HepG2 (cell line): Measurements from ENCODE around the gene MYH15. TPM values are rescaled to one million over a fixed set of nuclear protein-coding genes. Genes with fewer than 3 reads are reported as not detected.

Experiments used
- ATAC-seq: fragments of 200-7000 bp; cut with Tn5 transposase; 3 replicates; pipeline ENCODE4 v1.9.1; 2020; ENCODE audit warnings: mild to moderate bottlenecking, moderate library complexity
- BruUV-seq: library from RNA; stranded (reverse); fragments of 400-500 nt; replicated peaks from 2 replicates; lab custom pipeline; 2021; lab: Mats Ljungman, UMichigan
- CTCF ChIA-PET: fragments of 300-600 bp; formaldehyde crosslinking; extraction: SDS; loops from one replicate; lab custom pipeline; 2021; ENCODE audit warnings: low total read pairs, inconsistent platforms, low intra/inter-chr PET ratio; lab: Yijun Ruan, JAX
- POLR2A ChIA-PET: fragments of 350-600 bp; sonication (Branson Sonifier 250); formaldehyde crosslinking; loops from one replicate; lab custom pipeline; 2020; ENCODE audit warnings: antibody characterized with exemption, inconsistent platforms; lab: Yijun Ruan, JAX
- DNase-seq: peaks from one replicate; pipeline ENCODE4 v3.0.0-alpha.2; 2015; ENCODE audit warnings: low spot score
- FAIRE-seq: peaks from 3 replicates; lab custom pipeline; 2011; peaks lifted over from hg19 to GRCh38; lab: Jason Lieb, UNC
- H2AFZ ChIP-seq: one replicate; pipeline ENCODE4 v1.6.1; 2011; ENCODE audit warnings: low read length, inconsistent platforms
- H3K27ac ChIP-seq: fragments of 300-600 bp; 3 replicates; pipeline ENCODE4 v1.8.0; 2011; ENCODE audit warnings: mixed run types, mild to moderate bottlenecking, mixed read lengths, low read length, inconsistent platforms; ENCODE audit not compliant: insufficient read depth; ENCODE audit errors: extremely low read length
- H3K27me3 ChIP-seq, 2 experiments: fragments of 200-600 bp in 1 of 2; 2 replicates in 1 of 2; 3 replicates in 1 of 2; pipeline versions ENCODE4 v1.6.0 to v1.8.0; 2011; ENCODE audit warnings: low read length in 2 of 2, mild to moderate bottlenecking in 2 of 2, moderate library complexity in 2 of 2, inconsistent platforms in 1 of 2; ENCODE audit not compliant: insufficient read depth in 2 of 2, control insufficient read depth in 1 of 2
- H3K36me3 ChIP-seq, 2 experiments: fragments of 200-600 bp in 1 of 2; replicated peaks in 1 of 2; 2 replicates in 1 of 2; 3 replicates in 1 of 2; pipeline versions ENCODE4 v1.5.1 to v1.8.0; 2011; ENCODE audit warnings: low read length in 2 of 2, inconsistent platforms in 1 of 2; ENCODE audit not compliant: insufficient read depth in 2 of 2, control insufficient read depth in 1 of 2
- H3K4me1 ChIP-seq: 2 replicates; pipeline ENCODE4 v1.5.1; 2012; ENCODE audit warnings: low read length, inconsistent platforms; ENCODE audit not compliant: insufficient read depth
- H3K4me2 ChIP-seq: 2 replicates; pipeline ENCODE4 v1.6.0; 2011; ENCODE audit warnings: low read depth, low read length, inconsistent platforms
- H3K4me3 ChIP-seq, 3 experiments: fragments of 200-600 bp in 1 of 3; sonication (generic), shearing (Covaris generic) in 1 of 3; replicated peaks in 1 of 3; 2 replicates each; pipeline ENCODE4 v1.5.1; 2011 to 2016; ENCODE audit warnings: low read length in 3 of 3, inconsistent platforms in 2 of 3, low read depth in 2 of 3, mild to moderate bottlenecking in 2 of 3, control low read depth in 1 of 3, mixed read lengths in 1 of 3; ENCODE audit not compliant: insufficient read depth in 1 of 3
- H3K79me2 ChIP-seq: one replicate; pipeline ENCODE4 v1.6.1; 2011; ENCODE audit warnings: low read length, inconsistent platforms; ENCODE audit not compliant: insufficient read depth
- H3K9ac ChIP-seq: 2 replicates; pipeline ENCODE4 v1.6.0; 2011; ENCODE audit warnings: mild to moderate bottlenecking, low read depth, low read length, inconsistent platforms; ENCODE audit not compliant: insufficient read depth
- H3K9me3 ChIP-seq: 2 replicates; pipeline ENCODE4 v1.5.1; 2012; ENCODE audit warnings: mild to moderate bottlenecking, low read length
- H4K20me1 ChIP-seq: 2 replicates; pipeline ENCODE4 v1.6.0; 2011; ENCODE audit warnings: inconsistent platforms, mild to moderate bottlenecking, low read length, moderate library complexity; ENCODE audit not compliant: insufficient read depth
- CCAR2 ChIP-seq: fragments of 200-400 bp; formaldehyde crosslinking; optimal IDR thresholded peaks from 2 replicates; pipeline ENCODE3; 2018; ENCODE audit warnings: low read depth, mild to moderate bottlenecking, low read length, moderate library complexity
- ELF3 ChIP-seq: IDR thresholded peaks from 2 replicates; pipeline ENCODE4 v1.6.1; 2016; ENCODE audit warnings: missing genetic modification reagents, missing compliant biosample characterization
- HMG20B ChIP-seq: conservative IDR thresholded peaks from 2 replicates; pipeline ENCODE4 v1.6.1; 2016; ENCODE audit warnings: missing genetic modification reagents, missing compliant biosample characterization
- KDM5A ChIP-seq: fragments of 200-600 bp; sonication (generic); IDR thresholded peaks from 2 replicates; pipeline ENCODE4 v1.7.0; 2018; ENCODE audit warnings: antibody characterized with exemption, mild to moderate bottlenecking, low read length, borderline replicate concordance
- KLF15 ChIP-seq: sonication (generic); formaldehyde crosslinking; IDR thresholded peaks from 2 replicates; pipeline ENCODE4 v1.8.1; 2023; ENCODE audit warnings: borderline replicate concordance, mild to moderate bottlenecking, inconsistent platforms, missing genetic modification reagents, mixed read lengths
- MED13 ChIP-seq: sonication (generic); formaldehyde crosslinking; IDR thresholded peaks from 2 replicates; pipeline ENCODE4 v1.5.0; 2020; ENCODE audit warnings: missing genetic modification reagents
- ZMYM2 ChIP-seq: sonication (generic); formaldehyde crosslinking; IDR thresholded peaks from 2 replicates; pipeline ENCODE4 v1.8.0; 2022; ENCODE audit warnings: mild to moderate bottlenecking, missing genetic modification reagents
- ZNF569 ChIP-seq: sonication (generic); formaldehyde crosslinking; IDR thresholded peaks from 2 replicates; pipeline ENCODE4 v1.5.0; 2020; ENCODE audit warnings: mild to moderate bottlenecking, missing genetic modification reagents, moderate library complexity, borderline replicate concordance
- ZSCAN30 ChIP-seq: sonication (generic); formaldehyde crosslinking; IDR thresholded peaks from 2 replicates; pipeline ENCODE4 v1.5.0; 2020; ENCODE audit warnings: mild to moderate bottlenecking, missing genetic modification reagents
- WGBS: methylation state at CpG from one replicate; pipeline ENCODE4 v1.1.6; 2017; ENCODE audit warnings: low lambda C conversion rate; 5-methylcytosine and 5-hydroxymethylcytosine counted together
- in situ Hi-C: cut with HindIII; loops from 2 replicates; pipeline ENCODE4 v1.10.0; 2017; ENCODE audit warnings: low pct_unique_long_range_greater_than_20kb; ENCODE audit not compliant: extremely low pct_ligation_motif_present
- intact Hi-C: fragments of 100-400 bp; cut with micrococcal nuclease; formaldehyde crosslinking; loops from one replicate; pipeline ENCODE4 v1.10.0; 2022; ENCODE audit not compliant: unreplicated experiment
- polyA plus RNA-seq, 8 experiments: library from polyadenylated mRNA; depleted of rRNA in 3 of 8; stranded (reverse) in 7 of 8; unstranded in 1 of 8; fragments of >200 nt; fragmentation: Illumina TruSeq in 4 of 8; extraction: Trizol in 4 of 8; gene quantifications; 2 replicates each; pipeline versions ENCODE4 v1.2.1 to v1.2.3, GENCODE V29; 2011 to 2016; ENCODE audit warnings: low read depth in 4 of 8, missing spikeins in 1 of 8, mixed read lengths in 1 of 8; ENCODE audit not compliant: insufficient read depth in 1 of 8
- total RNA-seq, 5 experiments: library from RNA; depleted of rRNA; stranded (reverse); fragments of >200 nt; fragmentation: Illumina TruSeq; extraction: Trizol; gene quantifications; 2 replicates each; pipeline ENCODE4 v1.2.3, GENCODE V29; 2016; ENCODE audit warnings: low read depth in 1 of 5
- TF ChIP-seq, protein P1 (sequence below): sonication (generic); formaldehyde crosslinking; IDR thresholded peaks from 2 replicates; pipeline ENCODE4 v1.5.0; 2020; ENCODE audit warnings: mild to moderate bottlenecking, missing genetic modification reagents
- TF ChIP-seq, protein P2 (sequence below), 2 experiments: fragments of 450-650 bp in 1 of 2; sonication (generic) in 1 of 2; formaldehyde crosslinking; IDR thresholded peaks; 2 replicates each; pipeline versions ENCODE4 v1.5.0 to v1.8.0; 2020 to 2022; ENCODE audit warnings: mild to moderate bottlenecking in 1 of 2, missing genetic modification reagents in 1 of 2
- TF ChIP-seq, protein P3 (sequence below): sonication (generic); formaldehyde crosslinking; IDR thresholded peaks from 2 replicates; pipeline ENCODE4 v1.5.0; 2020; ENCODE audit warnings: missing genetic modification reagents, mild to moderate bottlenecking, borderline replicate concordance
- TF ChIP-seq, protein P4 (sequence below): IDR thresholded peaks from 2 replicates; pipeline ENCODE4 v1.6.1; 2016
- TF ChIP-seq, protein P5 (sequence below): sonication (generic); formaldehyde crosslinking; IDR thresholded peaks from 2 replicates; pipeline ENCODE4 v1.9.0; 2021; ENCODE audit warnings: missing genetic modification reagents, mild to moderate bottlenecking, borderline replicate concordance

The MYH15 gene
- total and polyA plus RNA-seq, 2 of the 13 experiments (the other 11 are each of a cell fraction or from before 2014, with no cell fraction given): 0.03 to 0.09 TPM

DNA sequence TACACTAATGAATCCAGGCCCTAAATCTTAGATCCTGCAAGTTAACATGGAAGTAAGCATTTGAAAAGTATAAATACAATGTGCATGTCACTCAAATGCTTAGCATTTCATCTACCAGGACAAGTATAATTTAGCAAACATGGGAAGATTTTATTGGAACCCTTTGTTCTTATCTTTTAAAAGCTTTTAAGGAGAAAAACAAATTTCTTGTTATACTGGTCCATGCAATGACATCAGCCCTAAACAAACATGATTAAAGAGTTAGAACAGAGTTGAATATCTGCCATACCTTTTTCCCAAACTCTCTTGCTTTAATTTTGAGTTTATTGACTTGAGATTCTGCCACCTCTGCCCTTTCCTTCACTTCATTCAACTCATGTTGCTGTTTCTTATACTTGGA lies 127.1 kb downstream of the MYH15 start (continued):
- TF ChIP-seq, protein P1, sequence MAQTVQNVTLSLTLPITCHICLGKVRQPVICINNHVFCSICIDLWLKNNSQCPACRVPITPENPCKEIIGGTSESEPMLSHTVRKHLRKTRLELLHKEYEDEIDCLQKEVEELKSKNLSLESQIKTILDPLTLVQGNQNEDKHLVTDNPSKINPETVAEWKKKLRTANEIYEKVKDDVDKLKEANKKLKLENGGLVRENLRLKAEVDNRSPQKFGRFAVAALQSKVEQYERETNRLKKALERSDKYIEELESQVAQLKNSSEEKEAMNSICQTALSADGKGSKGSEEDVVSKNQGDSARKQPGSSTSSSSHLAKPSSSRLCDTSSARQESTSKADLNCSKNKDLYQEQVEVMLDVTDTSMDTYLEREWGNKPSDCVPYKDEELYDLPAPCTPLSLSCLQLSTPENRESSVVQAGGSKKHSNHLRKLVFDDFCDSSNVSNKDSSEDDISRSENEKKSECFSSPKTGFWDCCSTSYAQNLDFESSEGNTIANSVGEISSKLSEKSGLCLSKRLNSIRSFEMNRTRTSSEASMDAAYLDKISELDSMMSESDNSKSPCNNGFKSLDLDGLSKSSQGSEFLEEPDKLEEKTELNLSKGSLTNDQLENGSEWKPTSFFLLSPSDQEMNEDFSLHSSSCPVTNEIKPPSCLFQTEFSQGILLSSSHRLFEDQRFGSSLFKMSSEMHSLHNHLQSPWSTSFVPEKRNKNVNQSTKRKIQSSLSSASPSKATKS (CRISPR knock-in tag): no peak
- no peak for TF ChIP-seq HMG20B
- no peak for TF ChIP-seq ELF3

DNA sequence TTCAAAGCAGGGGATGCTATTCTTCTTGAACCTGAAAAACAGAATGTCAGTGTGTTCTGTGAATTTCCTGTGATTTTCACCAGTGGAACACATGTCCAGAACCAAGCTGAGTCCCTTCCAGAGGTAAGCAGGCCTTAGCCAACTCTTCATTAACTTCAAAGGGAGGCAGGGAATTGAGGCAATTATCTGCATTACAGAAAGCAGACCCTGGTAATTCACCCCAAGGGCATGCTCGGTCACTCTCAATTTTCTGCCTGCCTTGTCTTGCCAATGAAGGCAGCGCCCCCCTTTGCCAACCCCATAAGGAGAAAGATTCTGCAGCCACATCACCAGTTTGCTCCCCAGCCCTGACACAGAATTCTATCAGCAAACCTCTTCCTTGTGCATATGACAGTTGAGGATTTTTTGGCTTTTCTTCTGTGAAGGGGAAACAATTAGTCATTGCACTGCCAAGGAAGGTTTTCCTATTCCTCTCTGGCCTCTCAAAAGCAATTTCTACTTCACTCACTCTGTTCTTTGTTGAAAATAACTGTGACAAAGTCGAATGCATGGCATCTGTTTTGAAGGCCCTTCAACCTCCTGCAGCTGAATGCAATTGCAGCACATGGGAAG lies 128.8 kb downstream of the MYH15 start:
- intact Hi-C loops: no loop called here
- 0% methylated on average over 3 of the region's 3 CpGs for WGBS
- ChIA-PET CTCF (no interaction called here), POLR2A (no interaction called here)
- Histone ChIP-seq H4K20me1 (no peaks in the 10 kb centered on the region), H3K79me2 (no peaks in the 10 kb centered on the region), H3K36me3 (no peaks in the 10 kb centered on the region), H2AFZ (no peak overlapping the region), H3K9me3 (no peaks in the 10 kb centered on the region), H3K4me3 (no peak overlapping the region), H3K4me2 (no peak overlapping the region), H3K9ac (no peak overlapping the region), H3K27me3 (no peaks in the 10 kb centered on the region), H3K4me1 (no peaks in the 10 kb centered on the region), H3K27ac (no peak overlapping the region)
- FAIRE-seq (no peak), DNase-seq (no peak), ATAC-seq (no peak)
- BruUV-seq: no TSS peak
- TF ChIP-seq ZMYM2 (CRISPR knock-in tag) (no peak), ZSCAN30 (no peak), MED13 (CRISPR knock-in tag) (no peak), CCAR2 (no peak), ZNF569 (CRISPR knock-in tag) (no peak), KDM5A (no peak), KLF15 (CRISPR knock-in tag) (no peak)
- TF ChIP-seq, protein P2, sequence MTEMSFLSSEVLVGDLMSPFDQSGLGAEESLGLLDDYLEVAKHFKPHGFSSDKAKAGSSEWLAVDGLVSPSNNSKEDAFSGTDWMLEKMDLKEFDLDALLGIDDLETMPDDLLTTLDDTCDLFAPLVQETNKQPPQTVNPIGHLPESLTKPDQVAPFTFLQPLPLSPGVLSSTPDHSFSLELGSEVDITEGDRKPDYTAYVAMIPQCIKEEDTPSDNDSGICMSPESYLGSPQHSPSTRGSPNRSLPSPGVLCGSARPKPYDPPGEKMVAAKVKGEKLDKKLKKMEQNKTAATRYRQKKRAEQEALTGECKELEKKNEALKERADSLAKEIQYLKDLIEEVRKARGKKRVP (CRISPR knock-in tag; IDR thresholded peaks at IDR 0.05): no peak
- TF ChIP-seq, protein P3, sequence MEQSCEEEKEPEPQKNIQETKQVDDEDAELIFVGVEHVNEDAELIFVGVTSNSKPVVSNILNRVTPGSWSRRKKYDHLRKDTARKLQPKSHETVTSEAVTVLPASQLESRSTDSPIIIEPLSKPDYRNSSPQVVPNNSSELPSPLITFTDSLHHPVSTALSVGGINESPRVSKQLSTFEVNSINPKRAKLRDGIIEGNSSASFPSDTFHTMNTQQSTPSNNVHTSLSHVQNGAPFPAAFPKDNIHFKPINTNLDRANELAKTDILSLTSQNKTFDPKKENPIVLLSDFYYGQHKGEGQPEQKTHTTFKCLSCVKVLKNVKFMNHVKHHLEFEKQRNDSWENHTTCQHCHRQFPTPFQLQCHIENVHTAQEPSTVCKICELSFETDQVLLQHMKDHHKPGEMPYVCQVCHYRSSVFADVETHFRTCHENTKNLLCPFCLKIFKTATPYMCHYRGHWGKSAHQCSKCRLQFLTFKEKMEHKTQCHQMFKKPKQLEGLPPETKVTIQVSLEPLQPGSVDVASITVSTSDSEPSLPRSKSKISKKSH (CRISPR knock-in tag): no peak
- TF ChIP-seq, protein P4, sequence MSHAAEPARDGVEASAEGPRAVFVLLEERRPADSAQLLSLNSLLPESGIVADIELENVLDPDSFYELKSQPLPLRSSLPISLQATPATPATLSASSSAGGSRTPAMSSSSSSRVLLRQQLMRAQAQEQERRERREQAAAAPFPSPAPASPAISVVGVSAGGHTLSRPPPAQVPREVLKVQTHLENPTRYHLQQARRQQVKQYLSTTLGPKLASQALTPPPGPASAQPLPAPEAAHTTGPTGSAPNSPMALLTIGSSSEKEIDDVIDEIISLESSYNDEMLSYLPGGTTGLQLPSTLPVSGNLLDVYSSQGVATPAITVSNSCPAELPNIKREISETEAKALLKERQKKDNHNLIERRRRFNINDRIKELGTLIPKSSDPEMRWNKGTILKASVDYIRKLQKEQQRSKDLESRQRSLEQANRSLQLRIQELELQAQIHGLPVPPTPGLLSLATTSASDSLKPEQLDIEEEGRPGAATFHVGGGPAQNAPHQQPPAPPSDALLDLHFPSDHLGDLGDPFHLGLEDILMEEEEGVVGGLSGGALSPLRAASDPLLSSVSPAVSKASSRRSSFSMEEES (CRISPR knock-in tag): no peak
- TF ChIP-seq, protein P5, sequence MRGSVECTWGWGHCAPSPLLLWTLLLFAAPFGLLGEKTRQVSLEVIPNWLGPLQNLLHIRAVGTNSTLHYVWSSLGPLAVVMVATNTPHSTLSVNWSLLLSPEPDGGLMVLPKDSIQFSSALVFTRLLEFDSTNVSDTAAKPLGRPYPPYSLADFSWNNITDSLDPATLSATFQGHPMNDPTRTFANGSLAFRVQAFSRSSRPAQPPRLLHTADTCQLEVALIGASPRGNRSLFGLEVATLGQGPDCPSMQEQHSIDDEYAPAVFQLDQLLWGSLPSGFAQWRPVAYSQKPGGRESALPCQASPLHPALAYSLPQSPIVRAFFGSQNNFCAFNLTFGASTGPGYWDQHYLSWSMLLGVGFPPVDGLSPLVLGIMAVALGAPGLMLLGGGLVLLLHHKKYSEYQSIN (CRISPR knock-in tag): no peak
- in situ Hi-C loops: no loop called here
